HepG2 (cell line): ENCODE data around the gene SBK2. TPM values are rescaled to one million over a fixed set of nuclear protein-coding genes. Genes with fewer than 3 reads are reported as not detected.

Source experiments
- ATF7 ChIP-seq, 2 experiments: fragments of 450-650 bp in 1 of 2; sonication (generic) in 1 of 2; formaldehyde crosslinking in 1 of 2; IDR thresholded peaks; 2 replicates each; pipeline versions ENCODE4 v1.4.0 to v1.6.1; 2016 to 2020; ENCODE audit warnings: antibody characterized with exemption in 1 of 2, mild to moderate bottlenecking in 1 of 2, missing genetic modification reagents in 1 of 2
- CREB1 ChIP-seq, 2 experiments: fragments of 450-650 bp in 1 of 2; IDR thresholded peaks; 2 replicates each; pipeline ENCODE4 v1.6.1; 2016 to 2017; ENCODE audit warnings: control low read depth in 1 of 2, mild to moderate bottlenecking in 1 of 2, missing compliant biosample characterization in 1 of 2, missing genetic modification characterization in 1 of 2
- EED ChIP-seq: sonication (generic); formaldehyde crosslinking; IDR thresholded peaks from 2 replicates; pipeline ENCODE4 v1.5.0; 2020; ENCODE audit warnings: mild to moderate bottlenecking, missing genetic modification reagents
- FOXK1 ChIP-seq: sonication (generic); formaldehyde crosslinking; IDR thresholded peaks from 2 replicates; pipeline ENCODE4 v1.4.0; 2020; ENCODE audit warnings: low read depth, missing genetic modification reagents, borderline replicate concordance
- HOXA9 ChIP-seq: sonication (generic); formaldehyde crosslinking; IDR thresholded peaks from 2 replicates; pipeline ENCODE4 v1.8.1; 2022; ENCODE audit warnings: missing genetic modification reagents, mild to moderate bottlenecking, moderate library complexity, borderline replicate concordance
- JUN ChIP-seq: sonication (generic); formaldehyde crosslinking; IDR thresholded peaks from 2 replicates; pipeline ENCODE4 v1.4.0; 2020; ENCODE audit warnings: mild to moderate bottlenecking, missing genetic modification reagents
- NR1H2 ChIP-seq: sonication (generic); formaldehyde crosslinking; IDR thresholded peaks from 2 replicates; pipeline ENCODE4 v1.8.1; 2022; ENCODE audit warnings: low read depth, missing genetic modification reagents, borderline replicate concordance
- RAD21 ChIP-seq: fragments of 450-650 bp; formaldehyde crosslinking; IDR thresholded peaks from 2 replicates; pipeline ENCODE4 v1.5.0; 2020; ENCODE audit warnings: mild to moderate bottlenecking
- SUZ12 ChIP-seq: fragments of 150-350 bp; IDR thresholded peaks from 2 replicates; pipeline ENCODE4 v1.6.1; 2014; ENCODE audit warnings: low read depth, low read length
- TBX3 ChIP-seq: fragments of 450-650 bp; IDR thresholded peaks from 2 replicates; pipeline ENCODE4 v1.6.1; 2017; ENCODE audit warnings: antibody characterized with exemption, mild to moderate bottlenecking, inconsistent platforms, borderline replicate concordance
- ZBTB1 ChIP-seq: sonication (generic); formaldehyde crosslinking; IDR thresholded peaks from 2 replicates; pipeline ENCODE4 v1.4.0; 2020; ENCODE audit warnings: missing genetic modification reagents, borderline replicate concordance
- ZBTB21 ChIP-seq: sonication (generic); formaldehyde crosslinking; IDR thresholded peaks from 2 replicates; pipeline ENCODE4 v1.4.0; 2020; ENCODE audit warnings: missing genetic modification reagents
- ZBTB42 ChIP-seq: sonication (generic); formaldehyde crosslinking; IDR thresholded peaks from 2 replicates; pipeline ENCODE4 v1.5.0; 2020; ENCODE audit warnings: mild to moderate bottlenecking, missing genetic modification reagents
- ZFP36 ChIP-seq: fragments of 150-350 bp; IDR thresholded peaks from 2 replicates; pipeline ENCODE4 v1.6.1; 2018; ENCODE audit warnings: borderline replicate concordance, low read length, low read depth; ENCODE audit not compliant: partially characterized antibody
- ZIK1 ChIP-seq: sonication (generic); formaldehyde crosslinking; IDR thresholded peaks from 2 replicates; pipeline ENCODE4 v1.5.0; 2020; ENCODE audit warnings: mild to moderate bottlenecking, low read depth, missing genetic modification reagents, borderline replicate concordance
- ZMYM3 ChIP-seq: sonication (generic); formaldehyde crosslinking; IDR thresholded peaks from 2 replicates; pipeline ENCODE4 v1.5.1; 2020; ENCODE audit warnings: mild to moderate bottlenecking, missing genetic modification reagents
- ZNF232 ChIP-seq: sonication (generic); formaldehyde crosslinking; IDR thresholded peaks from 2 replicates; pipeline ENCODE4 v1.4.0; 2020; ENCODE audit warnings: missing genetic modification reagents, borderline replicate concordance
- ZNF282 ChIP-seq: fragments of 450-650 bp; IDR thresholded peaks from 2 replicates; pipeline ENCODE4 v1.6.1; 2018; ENCODE audit not compliant: partially characterized antibody
- ZNF501 ChIP-seq: sonication (generic); formaldehyde crosslinking; IDR thresholded peaks from 2 replicates; pipeline ENCODE4 v1.5.1; 2020; ENCODE audit warnings: mild to moderate bottlenecking, moderate library complexity, missing genetic modification reagents
- ZNF839 ChIP-seq: sonication (generic); formaldehyde crosslinking; IDR thresholded peaks from 2 replicates; pipeline ENCODE4 v1.4.0; 2020; ENCODE audit warnings: missing genetic modification reagents, mild to moderate bottlenecking, borderline replicate concordance
- ZSCAN21 ChIP-seq: sonication (generic); formaldehyde crosslinking; IDR thresholded peaks from 2 replicates; pipeline ENCODE4 v1.8.0; 2022; ENCODE audit warnings: mild to moderate bottlenecking, missing genetic modification reagents, moderate library complexity, borderline replicate concordance
- polyA plus RNA-seq, 8 experiments: library from polyadenylated mRNA; depleted of rRNA in 3 of 8; stranded (reverse) in 7 of 8; unstranded in 1 of 8; fragments of >200 nt; fragmentation: Illumina TruSeq in 4 of 8; extraction: Trizol in 4 of 8; gene quantifications; 2 replicates each; pipeline versions ENCODE4 v1.2.1 to v1.2.3, GENCODE V29; 2011 to 2016; ENCODE audit warnings: low read depth in 4 of 8, missing spikeins in 1 of 8, mixed read lengths in 1 of 8; ENCODE audit not compliant: insufficient read depth in 1 of 8
- total RNA-seq, 5 experiments: library from RNA; depleted of rRNA; stranded (reverse); fragments of >200 nt; fragmentation: Illumina TruSeq; extraction: Trizol; gene quantifications; 2 replicates each; pipeline ENCODE4 v1.2.3, GENCODE V29; 2016; ENCODE audit warnings: low read depth in 1 of 5
- TF ChIP-seq, protein P1 (sequence below): sonication (generic); formaldehyde crosslinking; IDR thresholded peaks from 2 replicates; pipeline ENCODE4 v1.4.0; 2020; ENCODE audit warnings: missing genetic modification reagents
- TF ChIP-seq, protein P2 (sequence below): sonication (generic); formaldehyde crosslinking; IDR thresholded peaks from 2 replicates; pipeline ENCODE4 v1.5.0; 2020; ENCODE audit warnings: mild to moderate bottlenecking, low read depth, missing genetic modification reagents, borderline replicate concordance
- TF ChIP-seq, protein P3 (sequence below): sonication (generic); formaldehyde crosslinking; conservative IDR thresholded peaks from 2 replicates; pipeline ENCODE4 v1.4.0; 2020; ENCODE audit warnings: missing genetic modification reagents

SBK2 gene
- total and polyA plus RNA-seq, 2 of the 13 experiments (the other 11 are each of a cell fraction or from before 2014, with no cell fraction given), result 0.24 TPM; not detected in 1

DNA sequence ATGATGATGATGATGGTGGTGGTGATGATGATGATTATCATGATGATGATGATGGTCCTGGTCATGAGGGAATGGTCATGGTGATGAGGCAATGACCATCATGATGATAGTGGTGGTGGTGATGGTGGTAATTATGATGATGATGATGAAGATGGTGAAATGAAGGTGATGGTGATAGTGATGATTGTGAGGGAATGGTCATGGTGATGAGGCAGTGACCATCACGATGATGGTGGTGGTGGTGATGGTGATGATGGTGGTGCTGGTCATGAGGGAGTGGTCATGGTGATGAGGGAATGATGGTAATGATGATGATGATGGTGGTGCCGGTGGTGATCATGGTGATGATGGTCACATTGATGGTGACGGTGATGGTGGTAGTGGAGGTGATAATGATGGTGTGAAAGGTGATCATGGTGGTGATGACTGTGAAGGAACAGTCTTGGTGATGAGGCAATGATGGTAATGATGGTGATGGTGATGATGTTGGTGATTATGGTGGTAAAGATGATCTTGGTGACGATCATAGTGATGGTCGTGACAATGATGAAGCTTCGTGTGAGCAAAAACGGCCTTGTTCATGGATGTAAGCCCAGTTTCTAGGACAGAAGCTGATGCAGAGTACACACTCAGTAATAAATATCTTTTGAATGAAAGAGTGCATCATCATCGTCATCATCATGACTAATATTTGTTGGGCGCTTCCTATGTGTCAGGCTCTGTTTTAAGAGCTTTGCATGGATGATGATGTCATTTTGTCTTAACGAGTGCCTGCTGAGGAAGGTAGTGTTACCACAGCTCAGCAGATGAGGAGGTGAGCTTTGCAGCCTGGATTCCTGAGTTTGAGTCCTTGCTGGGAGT, 17.3 kb downstream of the SBK2 start (continued):
- TF ChIP-seq, protein P1, sequence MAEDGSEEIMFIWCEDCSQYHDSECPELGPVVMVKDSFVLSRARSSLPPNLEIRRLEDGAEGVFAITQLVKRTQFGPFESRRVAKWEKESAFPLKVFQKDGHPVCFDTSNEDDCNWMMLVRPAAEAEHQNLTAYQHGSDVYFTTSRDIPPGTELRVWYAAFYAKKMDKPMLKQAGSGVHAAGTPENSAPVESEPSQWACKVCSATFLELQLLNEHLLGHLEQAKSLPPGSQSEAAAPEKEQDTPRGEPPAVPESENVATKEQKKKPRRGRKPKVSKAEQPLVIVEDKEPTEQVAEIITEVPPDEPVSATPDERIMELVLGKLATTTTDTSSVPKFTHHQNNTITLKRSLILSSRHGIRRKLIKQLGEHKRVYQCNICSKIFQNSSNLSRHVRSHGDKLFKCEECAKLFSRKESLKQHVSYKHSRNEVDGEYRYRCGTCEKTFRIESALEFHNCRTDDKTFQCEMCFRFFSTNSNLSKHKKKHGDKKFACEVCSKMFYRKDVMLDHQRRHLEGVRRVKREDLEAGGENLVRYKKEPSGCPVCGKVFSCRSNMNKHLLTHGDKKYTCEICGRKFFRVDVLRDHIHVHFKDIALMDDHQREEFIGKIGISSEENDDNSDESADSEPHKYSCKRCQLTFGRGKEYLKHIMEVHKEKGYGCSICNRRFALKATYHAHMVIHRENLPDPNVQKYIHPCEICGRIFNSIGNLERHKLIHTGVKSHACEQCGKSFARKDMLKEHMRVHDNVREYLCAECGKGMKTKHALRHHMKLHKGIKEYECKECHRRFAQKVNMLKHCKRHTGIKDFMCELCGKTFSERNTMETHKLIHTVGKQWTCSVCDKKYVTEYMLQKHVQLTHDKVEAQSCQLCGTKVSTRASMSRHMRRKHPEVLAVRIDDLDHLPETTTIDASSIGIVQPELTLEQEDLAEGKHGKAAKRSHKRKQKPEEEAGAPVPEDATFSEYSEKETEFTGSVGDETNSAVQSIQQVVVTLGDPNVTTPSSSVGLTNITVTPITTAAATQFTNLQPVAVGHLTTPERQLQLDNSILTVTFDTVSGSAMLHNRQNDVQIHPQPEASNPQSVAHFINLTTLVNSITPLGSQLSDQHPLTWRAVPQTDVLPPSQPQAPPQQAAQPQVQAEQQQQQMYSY (CRISPR knock-in tag), result no peak
- TF ChIP-seq ZBTB21 (CRISPR knock-in tag) (0 out of 2 replicates have a peak, but pooled peaks have one; percentile 48), FOXK1 (CRISPR knock-in tag) (no peak), HOXA9 (CRISPR knock-in tag) (no peak), ZIK1 (CRISPR knock-in tag) (no peak), ZNF232 (CRISPR knock-in tag) (no peak), JUN (no peak), TBX3 (no peak), ZNF501 (no peak), ZFP36 (no peak), EED (CRISPR knock-in tag) (no peak), ZNF839 (CRISPR knock-in tag) (no peak), ZBTB42 (CRISPR knock-in tag) (no peak), SUZ12 (no peak), ZSCAN21 (CRISPR knock-in tag) (no peak), ZBTB1 (CRISPR knock-in tag) (no peak), ZMYM3 (CRISPR knock-in tag) (no peak), CREB1 (IDR thresholded peaks at IDR 0.05) (peak; percentile 97), CREB1 (CRISPR knock-in tag; IDR thresholded peaks at IDR 0.05) (no peak), RAD21 (CRISPR knock-in tag) (no peak), NR1H2 (CRISPR knock-in tag) (no peak), ZNF282 (peak; percentile 58), ATF7 (IDR thresholded peaks at IDR 0.05) (peak; percentile 80), ATF7 (CRISPR knock-in tag; IDR thresholded peaks at IDR 0.05) (no peak)
- TF ChIP-seq, protein P2, sequence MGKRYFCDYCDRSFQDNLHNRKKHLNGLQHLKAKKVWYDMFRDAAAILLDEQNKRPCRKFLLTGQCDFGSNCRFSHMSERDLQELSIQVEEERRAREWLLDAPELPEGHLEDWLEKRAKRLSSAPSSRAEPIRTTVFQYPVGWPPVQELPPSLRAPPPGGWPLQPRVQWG, result no peak
- TF ChIP-seq, protein P3, sequence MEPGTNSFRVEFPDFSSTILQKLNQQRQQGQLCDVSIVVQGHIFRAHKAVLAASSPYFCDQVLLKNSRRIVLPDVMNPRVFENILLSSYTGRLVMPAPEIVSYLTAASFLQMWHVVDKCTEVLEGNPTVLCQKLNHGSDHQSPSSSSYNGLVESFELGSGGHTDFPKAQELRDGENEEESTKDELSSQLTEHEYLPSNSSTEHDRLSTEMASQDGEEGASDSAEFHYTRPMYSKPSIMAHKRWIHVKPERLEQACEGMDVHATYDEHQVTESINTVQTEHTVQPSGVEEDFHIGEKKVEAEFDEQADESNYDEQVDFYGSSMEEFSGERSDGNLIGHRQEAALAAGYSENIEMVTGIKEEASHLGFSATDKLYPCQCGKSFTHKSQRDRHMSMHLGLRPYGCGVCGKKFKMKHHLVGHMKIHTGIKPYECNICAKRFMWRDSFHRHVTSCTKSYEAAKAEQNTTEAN (CRISPR knock-in tag), result no peak
